GM12878 (cell line): ENCODE results near the gene ALOXE3. TPM values are rescaled to one million over a fixed set of nuclear protein-coding genes. Genes with fewer than 3 reads are reported as not detected.

Source experiments
- ATAC-seq: fragments of 200-7000 bp; cut with Tn5 transposase; 3 replicates; pipeline ENCODE4 v1.9.1; 2020; ENCODE audit warnings: mild to moderate bottlenecking, moderate library complexity
- BruUV-seq: library from RNA; stranded (reverse); fragments of 400-500 nt; replicated peaks from 2 replicates; lab custom pipeline; 2021; lab: Mats Ljungman, UMichigan
- CTCF ChIA-PET: fragments of 300-600 bp; sonication (Branson Sonifier 250); formaldehyde crosslinking; extraction: SDS; loops from one replicate; lab custom pipeline; 2021; ENCODE audit warnings: inconsistent platforms; lab: Yijun Ruan, JAX
- POLR2A ChIA-PET: fragments of 350-600 bp; formaldehyde crosslinking; extraction: SDS; loops from one replicate; lab custom pipeline; 2021; ENCODE audit warnings: inconsistent platforms; lab: Charles Lee
- RAD21 ChIA-PET: fragments of 300-600 bp; sonication (Branson Sonifier 250); formaldehyde crosslinking; loops from one replicate; lab custom pipeline; 2023; ENCODE audit warnings: antibody characterized with exemption; ENCODE audit not compliant: unreplicated experiment; lab: Charles Lee
- SMC1A ChIA-PET: fragments of 300-600 bp; sonication (Branson Sonifier 250); formaldehyde crosslinking; loops from one replicate; lab custom pipeline; 2023; ENCODE audit not compliant: unreplicated experiment, uncharacterized antibody; lab: Charles Lee
- DNase-seq: peaks from one replicate; pipeline ENCODE4 v3.0.0-alpha.2; 2011; ENCODE audit warnings: low read depth, low spot score
- FAIRE-seq: peaks from 3 replicates; lab custom pipeline; 2011; peaks lifted over from hg19 to GRCh38; lab: Jason Lieb, UNC
- H2AFZ ChIP-seq: 2 replicates; pipeline ENCODE4 v1.6.0; 2011; ENCODE audit warnings: low read depth, low read length, control low read depth; ENCODE audit not compliant: control insufficient read depth
- H3K27ac ChIP-seq: 2 replicates; pipeline ENCODE4 v1.5.1; 2011; ENCODE audit warnings: control low read depth; ENCODE audit not compliant: control insufficient read depth, insufficient read depth
- H3K27me3 ChIP-seq, 2 experiments: replicated peaks in 1 of 2; 2 replicates each; pipeline versions ENCODE4 v1.6.0 to v1.6.1; 2011; ENCODE audit warnings: low read length in 1 of 2; ENCODE audit not compliant: control insufficient read depth in 2 of 2, insufficient read depth in 2 of 2
- H3K36me3 ChIP-seq, 2 experiments: 2 replicates each; pipeline ENCODE4 v1.5.1; 2011; ENCODE audit warnings: low read length in 1 of 2; ENCODE audit not compliant: control insufficient read depth in 2 of 2, insufficient read depth in 2 of 2
- H3K4me1 ChIP-seq: 2 replicates; pipeline ENCODE4 v1.6.1; 2011; ENCODE audit warnings: mild to moderate bottlenecking, low read length, moderate library complexity, mixed read lengths; ENCODE audit not compliant: control insufficient read depth, insufficient read depth
- H3K4me2 ChIP-seq: 2 replicates; pipeline ENCODE4 v1.6.0; 2011; ENCODE audit warnings: control low read depth; ENCODE audit not compliant: control insufficient read depth, insufficient read depth
- H3K4me3 ChIP-seq: fragments of 200-600 bp; sonication (generic); 2 replicates; pipeline ENCODE4 v1.5.1; 2016
- H3K79me2 ChIP-seq: 2 replicates; pipeline ENCODE4 v1.6.0; 2011; ENCODE audit warnings: low read length; ENCODE audit not compliant: control insufficient read depth, insufficient read depth
- H3K9ac ChIP-seq: 2 replicates; pipeline ENCODE4 v1.8.0; 2011; ENCODE audit warnings: low read length, control low read depth, mixed read lengths; ENCODE audit not compliant: control insufficient read depth, insufficient read depth
- H3K9me3 ChIP-seq: replicated peaks from 3 replicates; pipeline ENCODE4 v1.5.1; 2011; ENCODE audit warnings: mild to moderate bottlenecking, low read length; ENCODE audit not compliant: control insufficient read depth, insufficient read depth
- H4K20me1 ChIP-seq: 2 replicates; pipeline ENCODE4 v1.6.0; 2011; ENCODE audit not compliant: control insufficient read depth, insufficient read depth
- EP300 ChIP-seq, 2 experiments: fragments of 150-350 bp in 1 of 2; IDR thresholded peaks; 2 replicates each; pipeline ENCODE4 v1.6.1; 2011 to 2012; ENCODE audit warnings: low read depth in 2 of 2, low read length in 2 of 2, borderline replicate concordance in 1 of 2, improper control_type of control experiment in 1 of 2, inconsistent platforms in 1 of 2; ENCODE audit not compliant: control insufficient read depth in 1 of 2
- GATAD2B ChIP-seq: fragments of 450-650 bp; conservative IDR thresholded peaks from 2 replicates; pipeline ENCODE4 v1.6.1; 2017; ENCODE audit warnings: low read depth, mild to moderate bottlenecking, moderate library complexity
- KLF5 ChIP-seq: fragments of 450-650 bp; IDR thresholded peaks from 2 replicates; pipeline ENCODE4 v1.6.1; 2014; ENCODE audit warnings: mild to moderate bottlenecking; ENCODE audit not compliant: partially characterized antibody
- NFIC ChIP-seq: IDR thresholded peaks from 2 replicates; pipeline ENCODE4 v1.6.1; 2012; ENCODE audit warnings: low read depth, mild to moderate bottlenecking, inconsistent platforms, low read length, moderate library complexity
- NR2F1 ChIP-seq: fragments of 450-650 bp; conservative IDR thresholded peaks from 2 replicates; pipeline ENCODE4 v1.6.1; 2017; ENCODE audit warnings: mild to moderate bottlenecking
- RB1 ChIP-seq: fragments of 450-650 bp; formaldehyde crosslinking; IDR thresholded peaks from 2 replicates; pipeline ENCODE4 v1.6.1; 2017; ENCODE audit warnings: mild to moderate bottlenecking, borderline replicate concordance
- RUNX3 ChIP-seq: IDR thresholded peaks from 2 replicates; pipeline ENCODE4 v1.6.1; 2012; ENCODE audit warnings: low read length, inconsistent platforms
- SMARCA5 ChIP-seq: fragments of 450-650 bp; IDR thresholded peaks from 2 replicates; pipeline ENCODE4 v1.6.1; 2017; ENCODE audit warnings: mild to moderate bottlenecking
- TBL1XR1 ChIP-seq: IDR thresholded peaks from 2 replicates; pipeline ENCODE4 v1.6.1; 2012; ENCODE audit warnings: low read depth, low read length, improper control_type of control experiment
- ZNF384 ChIP-seq: IDR thresholded peaks from 2 replicates; pipeline ENCODE4 v1.6.1; 2012; ENCODE audit warnings: low read depth, mild to moderate bottlenecking, low read length, improper control_type of control experiment, borderline replicate concordance
- WGBS: methylation state at CpG from one replicate; pipeline ENCODE4 v1.1.6; 2016; ENCODE audit warnings: low lambda C conversion rate; ENCODE audit not compliant: insufficient replicate concordance, insufficient coverage; ENCODE audit errors: missing lambda C conversion rate; 5-methylcytosine and 5-hydroxymethylcytosine counted together
- in situ Hi-C: fragments of 300-500 bp; cut with MboI; formaldehyde crosslinking; loops from 9 replicates; pipeline ENCODE4 v1.14.3; 2018; ENCODE audit warnings: mixed read lengths
- intact Hi-C: fragments of 100-400 bp; cut with micrococcal nuclease; formaldehyde crosslinking; loops from one replicate; pipeline ENCODE4 v1.14.2; 2022; ENCODE audit not compliant: unreplicated experiment
- polyA plus RNA-seq, 11 experiments: library from polyadenylated mRNA; depleted of rRNA in 4 of 11; unstranded in 6 of 11; stranded (reverse) in 5 of 11; fragments of >200 nt; fragmentation: Nextera tagmentation in 4 of 11; fragmentation: Illumina TruSeq in 1 of 11; extraction: Ambion mirVana in 4 of 11; extraction: Trizol in 1 of 11; gene quantifications; 1 replicate in 1 of 11; 2 replicates in 10 of 11; pipeline versions ENCODE4 v1.2.1 to v1.2.3, GENCODE V29; 2011 to 2016; ENCODE audit warnings: inconsistent platforms in 2 of 11, missing spikeins in 2 of 11, low read depth in 1 of 11
- total RNA-seq, 4 experiments: library from RNA; depleted of rRNA in 3 of 4; stranded (reverse); fragments of >200 nt in 3 of 4; fragmentation: Illumina TruSeq in 1 of 4; extraction: Trizol in 1 of 4; gene quantifications; 2 replicates each; pipeline versions ENCODE4 v1.2.1 to v1.2.3, GENCODE V29; 2013 to 2021
- TF ChIP-seq, protein P1 (sequence below): fragments of 450-650 bp; IDR thresholded peaks from 2 replicates; pipeline ENCODE4 v1.6.1; 2016; ENCODE audit warnings: mild to moderate bottlenecking
- TF ChIP-seq, protein P2 (sequence below): fragments of 450-650 bp; IDR thresholded peaks from 2 replicates; pipeline ENCODE4 v1.6.1; 2017; ENCODE audit warnings: mild to moderate bottlenecking
- TF ChIP-seq, protein P3 (sequence below): fragments of 450-650 bp; conservative IDR thresholded peaks from 2 replicates; pipeline ENCODE4 v1.6.1; 2017; ENCODE audit warnings: mild to moderate bottlenecking, moderate library complexity
- TF ChIP-seq, protein P4 (sequence below): IDR thresholded peaks from 2 replicates; pipeline ENCODE4 v1.6.1; 2012; ENCODE audit warnings: low read depth, low read length, improper control_type of control experiment

Gene ALOXE3
- total and polyA plus RNA-seq, 10 of the 15 experiments (the other 5 are each of a cell fraction or from before 2014, with no cell fraction given), result 0.04 TPM; not detected in 9

DNA sequence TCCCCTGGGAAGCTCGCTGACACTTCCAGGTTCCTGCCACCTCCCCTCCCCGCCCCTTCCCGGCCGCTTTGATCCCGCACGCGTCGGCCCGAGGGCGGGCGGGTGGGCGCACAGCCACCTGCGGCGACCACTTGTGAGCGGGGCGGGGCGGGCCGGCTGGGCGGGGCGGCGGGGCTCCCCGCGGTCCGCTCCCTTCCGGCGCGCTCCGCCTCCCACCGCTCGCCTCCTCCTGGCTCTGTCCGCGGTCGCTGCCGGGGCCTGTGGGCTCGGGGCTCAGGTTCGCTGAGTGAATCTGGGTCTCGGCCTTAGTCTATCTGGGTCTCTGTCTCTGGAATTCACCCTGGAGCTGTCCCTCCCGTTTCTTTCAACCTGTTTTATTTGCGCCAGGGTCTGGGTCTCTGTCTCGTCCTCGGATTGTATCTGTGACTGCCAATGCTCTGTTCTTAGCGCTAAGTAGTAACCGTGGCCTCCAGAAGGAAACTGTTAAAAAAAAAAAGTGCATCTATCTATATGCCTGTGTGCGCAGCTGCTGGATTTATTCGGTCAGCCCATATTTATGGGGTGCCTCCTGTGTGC is 8.3 kb upstream of the ALOXE3 start:
- Histone ChIP-seq H3K79me2 (no peaks in the 10 kb centered on the region), H3K4me3 (peak overlapping the region; percentile 99), H3K9me3 (no peaks in the 10 kb centered on the region), H4K20me1 (no peaks in the 10 kb centered on the region), H3K4me2 (peak overlapping the region; percentile 94), H3K27ac (no peak overlapping the region; the same call in 1 of the 2 replicates), H2AFZ (peak overlapping the region; percentile 93), H3K27me3 (peaks cover 5 to 9% of the 10 kb centered on the region in 2 experiments), H3K36me3 (no peaks in the 10 kb centered on the region), H3K9ac (peak overlapping the region; percentile 72; the same call in 1 of the 2 replicates), H3K4me1 (peaks cover 32% of the 10 kb centered on the region)
- ATAC-seq, result peak; percentile 56
- peak; percentile 38 for FAIRE-seq
- ChIA-PET RAD21 (interaction anchor here (0.7 to 1.9 kb wide), 5 partner anchors 11 to 58 kb away, joined by 3 to 14 read pairs (median 3); no protein-coding TSS in a partner anchor), SMC1A (interaction anchor here (0.6 to 2.5 kb wide), 7 partner anchors 12 to 739 kb away, joined by 3 to 26 read pairs (median 4); partner anchors contain the start of gene SLC25A35), POLR2A (interaction anchor here (0.8 to 2.4 kb wide), 4 partner anchors 11 to 169 kb away, joined by 3 to 20 read pairs (median 10); partner anchors contain the start of genes PER1 and SLC25A35), CTCF (interaction anchor here (0.7 to 2.2 kb wide), 9 partner anchors 7 to 174 kb away, joined by 3 to 16 read pairs (median 6); no protein-coding TSS in a partner anchor)
- BruUV-seq, result no TSS peak
- WGBS, result 0% methylated on average over 16 of the region's 45 CpGs
- in situ Hi-C loops (loop anchor here (5.0 kb wide), 1 partner anchor 96 kb away; no protein-coding TSS in a partner anchor), intact Hi-C loops (loop anchor here (1.0 kb wide), 1 partner anchor 12 kb away; no protein-coding TSS in a partner anchor)
- DNase-seq, result no peak
- TF ChIP-seq NFIC (no peak), TBL1XR1 (0 out of 2 replicates have a peak, but pooled peaks have one; percentile 58), GATAD2B (0 out of 2 replicates have a peak, but pooled peaks have one; percentile 51), NR2F1 (0 out of 2 replicates have a peak, but pooled peaks have one; percentile 21), EP300 (IDR thresholded peaks at IDR 0.05; ENCODE audit: borderline replicate concordance in 1 of 2, control insufficient read depth in 1 of 2, low read depth in 2 of 2, low read length in 2 of 2) (no peak), KLF5 (no peak), SMARCA5 (peak; percentile 77; the same call in 1 of the 2 replicates), RUNX3 (peak; percentile 13; the same call in 1 of the 2 replicates), RB1 (peak; percentile 30; the same call in 1 of the 2 replicates), ZNF384 (peak; percentile 69)
- TF ChIP-seq, protein P1, sequence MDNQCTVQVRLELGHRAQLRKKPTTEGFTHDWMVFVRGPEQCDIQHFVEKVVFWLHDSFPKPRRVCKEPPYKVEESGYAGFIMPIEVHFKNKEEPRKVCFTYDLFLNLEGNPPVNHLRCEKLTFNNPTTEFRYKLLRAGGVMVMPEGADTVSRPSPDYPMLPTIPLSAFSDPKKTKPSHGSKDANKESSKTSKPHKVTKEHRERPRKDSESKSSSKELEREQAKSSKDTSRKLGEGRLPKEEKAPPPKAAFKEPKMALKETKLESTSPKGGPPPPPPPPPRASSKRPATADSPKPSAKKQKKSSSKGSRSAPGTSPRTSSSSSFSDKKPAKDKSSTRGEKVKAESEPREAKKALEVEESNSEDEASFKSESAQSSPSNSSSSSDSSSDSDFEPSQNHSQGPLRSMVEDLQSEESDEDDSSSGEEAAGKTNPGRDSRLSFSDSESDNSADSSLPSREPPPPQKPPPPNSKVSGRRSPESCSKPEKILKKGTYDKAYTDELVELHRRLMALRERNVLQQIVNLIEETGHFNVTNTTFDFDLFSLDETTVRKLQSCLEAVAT, result peak; percentile 81
- TF ChIP-seq, protein P2, sequence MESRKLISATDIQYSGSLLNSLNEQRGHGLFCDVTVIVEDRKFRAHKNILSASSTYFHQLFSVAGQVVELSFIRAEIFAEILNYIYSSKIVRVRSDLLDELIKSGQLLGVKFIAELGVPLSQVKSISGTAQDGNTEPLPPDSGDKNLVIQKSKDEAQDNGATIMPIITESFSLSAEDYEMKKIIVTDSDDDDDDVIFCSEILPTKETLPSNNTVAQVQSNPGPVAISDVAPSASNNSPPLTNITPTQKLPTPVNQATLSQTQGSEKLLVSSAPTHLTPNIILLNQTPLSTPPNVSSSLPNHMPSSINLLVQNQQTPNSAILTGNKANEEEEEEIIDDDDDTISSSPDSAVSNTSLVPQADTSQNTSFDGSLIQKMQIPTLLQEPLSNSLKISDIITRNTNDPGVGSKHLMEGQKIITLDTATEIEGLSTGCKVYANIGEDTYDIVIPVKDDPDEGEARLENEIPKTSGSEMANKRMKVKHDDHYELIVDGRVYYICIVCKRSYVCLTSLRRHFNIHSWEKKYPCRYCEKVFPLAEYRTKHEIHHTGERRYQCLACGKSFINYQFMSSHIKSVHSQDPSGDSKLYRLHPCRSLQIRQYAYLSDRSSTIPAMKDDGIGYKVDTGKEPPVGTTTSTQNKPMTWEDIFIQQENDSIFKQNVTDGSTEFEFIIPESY, result no peak
- TF ChIP-seq, protein P3, sequence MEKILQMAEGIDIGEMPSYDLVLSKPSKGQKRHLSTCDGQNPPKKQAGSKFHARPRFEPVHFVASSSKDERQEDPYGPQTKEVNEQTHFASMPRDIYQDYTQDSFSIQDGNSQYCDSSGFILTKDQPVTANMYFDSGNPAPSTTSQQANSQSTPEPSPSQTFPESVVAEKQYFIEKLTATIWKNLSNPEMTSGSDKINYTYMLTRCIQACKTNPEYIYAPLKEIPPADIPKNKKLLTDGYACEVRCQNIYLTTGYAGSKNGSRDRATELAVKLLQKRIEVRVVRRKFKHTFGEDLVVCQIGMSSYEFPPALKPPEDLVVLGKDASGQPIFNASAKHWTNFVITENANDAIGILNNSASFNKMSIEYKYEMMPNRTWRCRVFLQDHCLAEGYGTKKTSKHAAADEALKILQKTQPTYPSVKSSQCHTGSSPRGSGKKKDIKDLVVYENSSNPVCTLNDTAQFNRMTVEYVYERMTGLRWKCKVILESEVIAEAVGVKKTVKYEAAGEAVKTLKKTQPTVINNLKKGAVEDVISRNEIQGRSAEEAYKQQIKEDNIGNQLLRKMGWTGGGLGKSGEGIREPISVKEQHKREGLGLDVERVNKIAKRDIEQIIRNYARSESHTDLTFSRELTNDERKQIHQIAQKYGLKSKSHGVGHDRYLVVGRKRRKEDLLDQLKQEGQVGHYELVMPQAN, result 0 out of 2 replicates have a peak, but pooled peaks have one; percentile 49
- TF ChIP-seq, protein P4, sequence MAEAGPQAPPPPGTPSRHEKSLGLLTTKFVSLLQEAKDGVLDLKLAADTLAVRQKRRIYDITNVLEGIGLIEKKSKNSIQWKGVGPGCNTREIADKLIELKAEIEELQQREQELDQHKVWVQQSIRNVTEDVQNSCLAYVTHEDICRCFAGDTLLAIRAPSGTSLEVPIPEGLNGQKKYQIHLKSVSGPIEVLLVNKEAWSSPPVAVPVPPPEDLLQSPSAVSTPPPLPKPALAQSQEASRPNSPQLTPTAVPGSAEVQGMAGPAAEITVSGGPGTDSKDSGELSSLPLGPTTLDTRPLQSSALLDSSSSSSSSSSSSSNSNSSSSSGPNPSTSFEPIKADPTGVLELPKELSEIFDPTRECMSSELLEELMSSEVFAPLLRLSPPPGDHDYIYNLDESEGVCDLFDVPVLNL, result no peak
